H9 (cell line): ENCODE results near the gene NEURL1B. TPM values are rescaled to one million over a fixed set of nuclear protein-coding genes. Genes with fewer than 3 reads are reported as not detected.

Source experiments
- DNase-seq: peaks from one replicate; pipeline ENCODE4 v3.0.0-alpha.2; 2017
- H2AFZ ChIP-seq: one replicate; pipeline ENCODE4 v1.6.1; 2013; ENCODE audit warnings: mild to moderate bottlenecking, low read length, control low read depth, moderate library complexity
- H2AK5ac ChIP-seq: 2 replicates; pipeline ENCODE4 v1.6.1; 2013; ENCODE audit warnings: low read length, control low read depth, mixed read lengths; ENCODE audit not compliant: insufficient read length
- H2BK120ac ChIP-seq: one replicate; pipeline ENCODE4 v1.6.1; 2013; ENCODE audit warnings: low read depth, mild to moderate bottlenecking, low read length, control low read depth, inconsistent platforms; ENCODE audit not compliant: poor library complexity, severe bottlenecking
- H2BK12ac ChIP-seq: 2 replicates; pipeline ENCODE4 v1.6.1; 2013; ENCODE audit warnings: low read length, control low read depth, mixed read lengths, low read depth; ENCODE audit not compliant: insufficient read length
- H2BK15ac ChIP-seq: 2 replicates; pipeline ENCODE4 v1.6.1; 2013; ENCODE audit warnings: low read depth, low read length, control low read depth
- H2BK20ac ChIP-seq: one replicate; pipeline ENCODE4 v1.6.1; 2013; ENCODE audit warnings: low read depth, mild to moderate bottlenecking, low read length, control low read depth, inconsistent platforms; ENCODE audit not compliant: poor library complexity, severe bottlenecking
- H2BK5ac ChIP-seq: 2 replicates; pipeline ENCODE4 v1.6.1; 2013; ENCODE audit warnings: low read length, control low read depth, mixed read lengths; ENCODE audit not compliant: insufficient read length
- H3K14ac ChIP-seq: 2 replicates; pipeline ENCODE4 v1.6.1; 2013; ENCODE audit warnings: low read length, control low read depth; ENCODE audit not compliant: insufficient read depth
- H3K18ac ChIP-seq: 2 replicates; pipeline ENCODE4 v1.6.1; 2013; ENCODE audit warnings: low read depth, mild to moderate bottlenecking, mixed read lengths, low read length, control low read depth; ENCODE audit not compliant: insufficient read length
- H3K23ac ChIP-seq: 2 replicates; pipeline ENCODE4 v1.6.1; 2013; ENCODE audit warnings: low read length, control low read depth, mixed read lengths, low read depth; ENCODE audit not compliant: insufficient read length
- H3K23me2 ChIP-seq: 2 replicates; pipeline ENCODE4 v1.6.1; 2013; ENCODE audit warnings: low read depth, mild to moderate bottlenecking, mixed read lengths, low read length, control low read depth; ENCODE audit not compliant: insufficient read length, poor library complexity, severe bottlenecking
- H3K27ac ChIP-seq: 2 replicates; pipeline ENCODE4 v1.5.1; 2013; ENCODE audit warnings: low read length, control low read depth, mixed read lengths, low read depth; ENCODE audit not compliant: insufficient read length
- H3K27me3 ChIP-seq: 2 replicates; pipeline ENCODE4 v1.6.1; 2013; ENCODE audit warnings: low read length, control low read depth, inconsistent platforms; ENCODE audit not compliant: insufficient read depth
- H3K4ac ChIP-seq: 2 replicates; pipeline ENCODE4 v1.6.1; 2013; ENCODE audit warnings: low read depth, mild to moderate bottlenecking, control low read depth, inconsistent platforms, low read length, moderate library complexity
- H3K4me1 ChIP-seq: 2 replicates; pipeline ENCODE4 v1.6.1; 2013; ENCODE audit warnings: low read length, control low read depth, inconsistent platforms; ENCODE audit not compliant: insufficient read depth
- H3K4me2 ChIP-seq: 2 replicates; pipeline ENCODE4 v1.6.1; 2013; ENCODE audit warnings: low read length, control low read depth, mixed read lengths; ENCODE audit not compliant: insufficient read length, insufficient read depth
- H3K56ac ChIP-seq: 2 replicates; pipeline ENCODE4 v1.6.1; 2013; ENCODE audit warnings: low read depth, mild to moderate bottlenecking, mixed read lengths, low read length, control low read depth; ENCODE audit not compliant: insufficient read length
- H3K79me1 ChIP-seq: 2 replicates; pipeline ENCODE4 v1.6.1; 2013; ENCODE audit warnings: low read depth, mild to moderate bottlenecking, moderate library complexity, low read length, control low read depth, inconsistent platforms; ENCODE audit not compliant: insufficient read depth, poor library complexity, severe bottlenecking
- H3K79me2 ChIP-seq: 2 replicates; pipeline ENCODE4 v1.6.1; 2013; ENCODE audit warnings: low read length, control low read depth, inconsistent platforms; ENCODE audit not compliant: insufficient read depth
- H3K9ac ChIP-seq: 2 replicates; pipeline ENCODE4 v1.6.1; 2013; ENCODE audit warnings: low read length, control low read depth, mixed read lengths; ENCODE audit not compliant: insufficient read length; ENCODE audit errors: extremely low read depth
- H3K9me3 ChIP-seq: one replicate; pipeline ENCODE4 v1.6.1; 2013; ENCODE audit warnings: low read depth, low read length, inconsistent platforms; ENCODE audit not compliant: control insufficient read depth
- H3T11ph ChIP-seq: one replicate; pipeline ENCODE4 v1.6.1; 2013; ENCODE audit warnings: mild to moderate bottlenecking, low read length, control low read depth, inconsistent platforms
- H4K20me1 ChIP-seq: one replicate; pipeline ENCODE4 v1.6.1; 2013; ENCODE audit not compliant: control insufficient read depth, insufficient read length, insufficient read depth
- H4K5ac ChIP-seq: 2 replicates; pipeline ENCODE4 v1.6.1; 2013; ENCODE audit warnings: low read depth, mild to moderate bottlenecking, mixed read lengths, low read length, control low read depth; ENCODE audit not compliant: insufficient read length
- H4K8ac ChIP-seq: replicated peaks from 2 replicates; pipeline ENCODE4 v1.6.1; 2013; ENCODE audit warnings: low read length, control low read depth, mixed read lengths, low read depth; ENCODE audit not compliant: insufficient read length
- H4K91ac ChIP-seq: 2 replicates; pipeline ENCODE4 v1.6.1; 2013; ENCODE audit warnings: low read depth, mild to moderate bottlenecking, moderate library complexity, mixed read lengths, low read length, control low read depth; ENCODE audit not compliant: insufficient read length
- H3K27ac Mint-ChIP-seq, 3 experiments: 2 replicates in 2 of 3; 3 replicates in 1 of 3; pipeline ENCODE4 v1.8.0; 2020 to 2021; ENCODE audit warnings: mixed read lengths in 3 of 3, mild to moderate bottlenecking in 1 of 3, moderate library complexity in 1 of 3
- H3K27me3 Mint-ChIP-seq: 2 replicates; pipeline ENCODE4 v1.8.0; 2021; ENCODE audit warnings: low read depth, mild to moderate bottlenecking, moderate library complexity, mixed read lengths
- H3K36me3 Mint-ChIP-seq, 3 experiments: 2 replicates in 2 of 3; 3 replicates in 1 of 3; pipeline ENCODE4 v1.8.0; 2020 to 2021; ENCODE audit warnings: low read depth in 3 of 3, mixed read lengths in 3 of 3; ENCODE audit not compliant: insufficient read depth in 1 of 3
- H3K4me1 Mint-ChIP-seq, 2 experiments: 2 replicates each; pipeline ENCODE4 v1.8.0; 2020; ENCODE audit warnings: mixed read lengths in 2 of 2
- H3K4me3 Mint-ChIP-seq, 2 experiments: 2 replicates in 1 of 2; 3 replicates in 1 of 2; pipeline ENCODE4 v1.8.0; 2020 to 2021; ENCODE audit warnings: mild to moderate bottlenecking in 2 of 2, mixed read lengths in 2 of 2, moderate library complexity in 1 of 2
- H3K9me3 Mint-ChIP-seq, 2 experiments: 2 replicates in 1 of 2; 3 replicates in 1 of 2; pipeline ENCODE4 v1.8.0; 2020; ENCODE audit warnings: mild to moderate bottlenecking in 2 of 2, mixed read lengths in 2 of 2, moderate library complexity in 1 of 2
- CTCF ChIP-seq: fragments of 200-600 bp; sonication (generic); conservative IDR thresholded peaks from 3 replicates; pipeline ENCODE4 v1.8.0; 2021; ENCODE audit warnings: antibody characterized with exemption, mild to moderate bottlenecking
- WGBS: extraction: QIAGEN DNeasy Blood & Tissue Kit; methylation state at CpG from one replicate; pipeline ENCODE4 v1.1.7; 2013; ENCODE audit warnings: missing lambda C conversion rate, low lambda C conversion rate, mixed read lengths; ENCODE audit not compliant: insufficient read length; ENCODE audit errors: extremely low coverage; 5-methylcytosine and 5-hydroxymethylcytosine counted together
- total RNA-seq: library from RNA; stranded (reverse); gene quantifications from 2 replicates; pipeline ENCODE4 v1.2.1, GENCODE V29; 2021

NEURL1B gene
- total RNA-seq, 1 experiment from 2014 or later: 3.6 TPM

- Histone ChIP-seq H4K8ac (no peak overlapping the region), H2BK5ac (no peak overlapping the region)
These were observed 6.9 kb downstream of the NEURL1B start for GRCh38 chr5:172648013-172648381.

More at GRCh38 chr5:172648013-172648381, 6.9 kb downstream of the NEURL1B start:
- Histone ChIP-seq H3K56ac (no peak overlapping the region), H3K79me2 (no peaks in the 10 kb centered on the region), H3K27me3 (no peaks in the 10 kb centered on the region), H3T11ph (no peak overlapping the region), H3K14ac (no peak overlapping the region), H3K4me1 (peaks cover 7% of the 10 kb centered on the region; the same call in 1 of the 2 replicates), H3K9me3 (no peaks in the 10 kb centered on the region), H2BK120ac (no peak overlapping the region), H3K23ac (no peak overlapping the region), H2BK15ac (no peak overlapping the region), H4K20me1 (no peaks in the 10 kb centered on the region), H3K18ac (no peak overlapping the region), H3K4ac (no peak overlapping the region), H3K27ac (no peak overlapping the region), H2BK12ac (no peak overlapping the region), H3K4me2 (no peak overlapping the region), H2AFZ (no peak overlapping the region), H3K23me2 (no peaks in the 10 kb centered on the region), H2AK5ac (no peak overlapping the region), H4K5ac (no peak overlapping the region), H2BK20ac (no peak overlapping the region), H3K79me1 (no peaks in the 10 kb centered on the region), H3K9ac (no peak overlapping the region), H4K91ac (no peak overlapping the region)
- Mint-ChIP-seq H3K36me3 (peaks cover 4 to 6% (median 5%) of the 10 kb centered on the region in 3 experiments; a peak in 6 of 7 replicates), H3K27ac (peak overlapping the region in 2 of 3 experiments; percentile 68 to 91; a peak in 2 of 7 replicates), H3K9me3 (no peaks in the 10 kb centered on the region), H3K4me3 (no peak overlapping the region; a peak in 1 of 5 replicates), H3K27me3 (peaks cover 17% of the 10 kb centered on the region), H3K4me1 (peaks cover 46 to 51% of the 10 kb centered on the region in 2 experiments)
- DNase-seq: no peak
- no peak for TF ChIP-seq CTCF
- no CpG with 5 or more reads among the region's 7 CpGs for WGBS
